Ascending aorta (tissue), 2 donors: Measurements from ENCODE around the gene GRIA4. TPM values are rescaled to one million over a fixed set of nuclear protein-coding genes. Genes with fewer than 3 reads are reported as not detected.

Experiments
- DNase-seq, 2 donors: peaks; one replicate each; pipeline ENCODE4 v3.0.0-alpha.2; 2019; ENCODE audit warnings: low spot score in 2 of 2
- H3K27ac ChIP-seq, 2 donors: fragments of 200-600 bp; sonication (generic); one replicate each; pipeline ENCODE4 v1.5.1; 2016 to 2017; ENCODE audit warnings: mild to moderate bottlenecking in 1 of 2
- H3K27me3 ChIP-seq: fragments of 200-600 bp; sonication (generic); one replicate; pipeline ENCODE4 v1.5.1; 2017
- H3K36me3 ChIP-seq, 2 donors: fragments of 200-600 bp; sonication (generic); one replicate each; pipeline ENCODE4 v1.5.1; 2016
- H3K4me1 ChIP-seq, 2 donors: fragments of 200-600 bp; sonication (generic); one replicate each; pipeline ENCODE4 v1.5.1; 2016 to 2017; ENCODE audit warnings: mild to moderate bottlenecking in 1 of 2
- H3K4me3 ChIP-seq, 2 donors: fragments of 200-600 bp; sonication (generic); one replicate each; pipeline ENCODE4 v1.5.1; 2016 to 2017; ENCODE audit warnings: mild to moderate bottlenecking in 1 of 2
- H3K9me3 ChIP-seq, 2 donors: fragments of 200-600 bp; sonication (generic); one replicate each; pipeline ENCODE4 v1.5.1; 2016
- CTCF ChIP-seq, 3 experiments: fragments of 200-600 bp in 2 of 3; fragments of 450-650 bp in 1 of 3; sonication (generic) in 2 of 3; IDR thresholded peaks; one replicate each; pipeline ENCODE4 v1.5.1; 2016 to 2019; ENCODE audit warnings: antibody characterized with exemption in 3 of 3, mild to moderate bottlenecking in 1 of 3, moderate library complexity in 1 of 3
- intact Hi-C: fragments of 100-400 bp; cut with DNase I; formaldehyde crosslinking; loops from one replicate; pipeline ENCODE4 v1.15.1; 2023
- total RNA-seq: library from RNA; depleted of rRNA; stranded (reverse); fragments of >200 nt; gene quantifications from one replicate; pipeline ENCODE4 v1.1.0, GENCODE V29; 2016

Gene GRIA4
- total RNA-seq, 1 donor from 2014 or later = not detected

- no peaks in the 10 kb centered on the region for H3K36me3 ChIP-seq
- no peaks in the 10 kb centered on the region for H3K9me3 ChIP-seq
- TF ChIP-seq CTCF (IDR thresholded peaks at IDR 0.05) = no peak
- no peaks in the 10 kb centered on the region for H3K4me1 ChIP-seq
- no peak overlapping the region for H3K27ac ChIP-seq
- H3K27me3 ChIP-seq = no peaks in the 10 kb centered on the region
- DNase-seq = no peak
- intact Hi-C loops = no loop called here
- no peak overlapping the region for H3K4me3 ChIP-seq
Observed at GRCh38 chr11:105852403-105852802, 242.5 kb downstream of the GRIA4 start.

GRCh38 chr11:105854269-105854668, 244.4 kb downstream of the GRIA4 start:
- DNase-seq = no peak
- no peaks in the 10 kb centered on the region for H3K9me3 ChIP-seq
- no peak overlapping the region for H3K4me3 ChIP-seq
- intact Hi-C loops = no loop called here
- TF ChIP-seq CTCF (IDR thresholded peaks at IDR 0.05) = no peak
- H3K27ac ChIP-seq = no peak overlapping the region
- no peaks in the 10 kb centered on the region for H3K36me3 ChIP-seq
- no peaks in the 10 kb centered on the region for H3K27me3 ChIP-seq
- no peaks in the 10 kb centered on the region for H3K4me1 ChIP-seq

GRCh38 chr11:105856954-105857353, 247.1 kb downstream of the GRIA4 start:
- Histone ChIP-seq H3K27me3 (no peaks in the 10 kb centered on the region), H3K36me3 (no peaks in the 10 kb centered on the region), H3K4me1 (no peaks in the 10 kb centered on the region), H3K27ac (no peak overlapping the region), H3K4me3 (no peak overlapping the region), H3K9me3 (no peaks in the 10 kb centered on the region)
- intact Hi-C loops = no loop called here
- no peak for DNase-seq
- TF ChIP-seq CTCF (IDR thresholded peaks at IDR 0.05) = no peak

- no peaks in the 10 kb centered on the region for H3K36me3 ChIP-seq
- intact Hi-C loops = no loop called here
- no peak overlapping the region for H3K4me3 ChIP-seq
- no peaks in the 10 kb centered on the region for H3K4me1 ChIP-seq
- TF ChIP-seq CTCF (IDR thresholded peaks at IDR 0.05) = no peak
- H3K27ac ChIP-seq = no peak overlapping the region
- no peaks in the 10 kb centered on the region for H3K9me3 ChIP-seq
- DNase-seq = no peak
- no peaks in the 10 kb centered on the region for H3K27me3 ChIP-seq
Observed at GRCh38 chr11:105857728-105858127, 247.9 kb downstream of the GRIA4 start.

GRCh38 chr11:105858841-105859240, 249.0 kb downstream of the GRIA4 start:
- no peak for TF ChIP-seq CTCF (IDR thresholded peaks at IDR 0.05)
- Histone ChIP-seq H3K4me3 (no peak overlapping the region), H3K36me3 (no peaks in the 10 kb centered on the region), H3K27ac (no peak overlapping the region), H3K9me3 (no peaks in the 10 kb centered on the region), H3K4me1 (no peaks in the 10 kb centered on the region), H3K27me3 (no peaks in the 10 kb centered on the region)
- intact Hi-C loops = no loop called here
- DNase-seq = no peak

GRCh38 chr11:105860105-105860504, 250.2 kb downstream of the GRIA4 start:
- H3K36me3 ChIP-seq = no peaks in the 10 kb centered on the region
- no peaks in the 10 kb centered on the region for H3K9me3 ChIP-seq
- TF ChIP-seq CTCF (IDR thresholded peaks at IDR 0.05) = no peak
- H3K27ac ChIP-seq = no peak overlapping the region
- no peak overlapping the region for H3K4me3 ChIP-seq
- no peaks in the 10 kb centered on the region for H3K27me3 ChIP-seq
- no peak for DNase-seq
- H3K4me1 ChIP-seq = no peaks in the 10 kb centered on the region
- intact Hi-C loops = no loop called here
